ENCODE measurements around the gene CHPF2.

The CHPF2 gene

GRCh38 chr7:151276666-151277590 lies 44.6 kb downstream of the CHPF2 start (continued):
- TF ChIP-seq ZNF639 (tag by site-specific recombination; IDR thresholded peaks at IDR 0.05) (no peak), ZNF114 (tag by site-specific recombination; IDR thresholded peaks at IDR 0.05) (no peak), ZNF311 (tag by site-specific recombination; IDR thresholded peaks at IDR 0.05; ENCODE audit: borderline replicate concordance) (no peak), ZNF560 (tag by site-specific recombination; IDR thresholded peaks at IDR 0.05; ENCODE audit: borderline replicate concordance) (no peak), FEZF1 (tag by site-specific recombination; IDR thresholded peaks at IDR 0.05) (no peak), HOXD13 (CRISPR knock-in tag; IDR thresholded peaks at IDR 0.05; ENCODE audit: borderline replicate concordance) (no peak), ZFP3 (tag by site-specific recombination; IDR thresholded peaks at IDR 0.05; ENCODE audit: low read depth) (no peak), ZSCAN18 (tag by site-specific recombination; IDR thresholded peaks at IDR 0.05) (no peak), KLF10 (tag by site-specific recombination; IDR thresholded peaks at IDR 0.05) (no peak), YY1 (tag by site-specific recombination; IDR thresholded peaks at IDR 0.05) (no peak), ZNF677 (tag by site-specific recombination; IDR thresholded peaks at IDR 0.05) (no peak), WT1 (tag by site-specific recombination; IDR thresholded peaks at IDR 0.05) (no peak), ZNF777 (tag by site-specific recombination; IDR thresholded peaks at IDR 0.05; ENCODE audit: borderline replicate concordance) (peak; percentile 93), ZNF239 (tag by site-specific recombination; IDR thresholded peaks at IDR 0.05) (no peak), ZNF704 (tag by site-specific recombination; IDR thresholded peaks at IDR 0.05) (no peak), ZNF792 (tag by site-specific recombination; IDR thresholded peaks at IDR 0.05) (no peak), REPIN1 (tag by site-specific recombination; IDR thresholded peaks at IDR 0.05; ENCODE audit: low read depth) (no peak), ZNF830 (tag by site-specific recombination; IDR thresholded peaks at IDR 0.05; ENCODE audit: low read depth) (no peak), KLF7 (tag by site-specific recombination; IDR thresholded peaks at IDR 0.05; ENCODE audit: borderline replicate concordance) (no peak), ZNF549 (tag by site-specific recombination; IDR thresholded peaks at IDR 0.05) (no peak), ZNF48 (tag by site-specific recombination; IDR thresholded peaks at IDR 0.05) (no peak), ZNF292 (tag by site-specific recombination; IDR thresholded peaks at IDR 0.05; ENCODE audit: borderline replicate concordance, low read depth) (no peak), BCL11A (tag by site-specific recombination; IDR thresholded peaks at IDR 0.05; ENCODE audit: low read depth) (no peak), ZNF776 (tag by site-specific recombination; IDR thresholded peaks at IDR 0.05; ENCODE audit: borderline replicate concordance) (no peak), ZSCAN5A (tag by site-specific recombination; IDR thresholded peaks at IDR 0.05) (no peak), ZNF391 (tag by site-specific recombination; IDR thresholded peaks at IDR 0.05; ENCODE audit: borderline replicate concordance, low read depth) (no peak), ZNF121 (tag by site-specific recombination; IDR thresholded peaks at IDR 0.05) (no peak), ZNF140 (tag by site-specific recombination; IDR thresholded peaks at IDR 0.05) (no peak), ZNF600 (tag by site-specific recombination; IDR thresholded peaks at IDR 0.05) (peak; percentile 53; the same call in 1 of the 2 replicates), ZNF214 (tag by site-specific recombination; IDR thresholded peaks at IDR 0.05; ENCODE audit: borderline replicate concordance) (no peak)
- TF ChIP-seq, protein P1, sequence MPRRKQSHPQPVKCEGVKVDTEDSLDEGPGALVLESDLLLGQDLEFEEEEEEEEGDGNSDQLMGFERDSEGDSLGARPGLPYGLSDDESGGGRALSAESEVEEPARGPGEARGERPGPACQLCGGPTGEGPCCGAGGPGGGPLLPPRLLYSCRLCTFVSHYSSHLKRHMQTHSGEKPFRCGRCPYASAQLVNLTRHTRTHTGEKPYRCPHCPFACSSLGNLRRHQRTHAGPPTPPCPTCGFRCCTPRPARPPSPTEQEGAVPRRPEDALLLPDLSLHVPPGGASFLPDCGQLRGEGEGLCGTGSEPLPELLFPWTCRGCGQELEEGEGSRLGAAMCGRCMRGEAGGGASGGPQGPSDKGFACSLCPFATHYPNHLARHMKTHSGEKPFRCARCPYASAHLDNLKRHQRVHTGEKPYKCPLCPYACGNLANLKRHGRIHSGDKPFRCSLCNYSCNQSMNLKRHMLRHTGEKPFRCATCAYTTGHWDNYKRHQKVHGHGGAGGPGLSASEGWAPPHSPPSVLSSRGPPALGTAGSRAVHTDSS (tag by site-specific recombination; IDR thresholded peaks at IDR 0.05), result peak; percentile 15; the same call in 1 of the 2 replicates
